ENCODE measurements around the gene CHMP5.
A peak's percentile ranks its signal among the peaks of the same experiment; 100 is the strongest.

CHMP5 gene

GRCh38 chr9:33264473-33265177, at the start of gene CHMP5, which contains the start of gene BAG1:
Gene CHMP5 (plus strand): TSS chr9:33265049. CDS start chr9:33265079, 30 bp downstream.
Gene BAG1 (minus strand): TSS chr9:33264708.
- peak; percentile 98 for DNase-seq

GRCh38 chr9:33220681-33221567, 43.9 kb upstream of the CHMP5 start:
- DNase-seq: no peak

GRCh38 chr9:33221568-33221884, 43.3 kb upstream of the CHMP5 start:
- DNase-seq: no peak

- no peak for DNase-seq
These were observed 42.8 kb upstream of the CHMP5 start for GRCh38 chr9:33222031-33222430.

- no peak for DNase-seq
These were observed 41.2 kb upstream of the CHMP5 start for GRCh38 chr9:33223696-33224095.

- DNase-seq: peak; percentile 61
These were observed 39.3 kb upstream of the CHMP5 start for GRCh38 chr9:33225319-33226147.

- DNase-seq: no peak
These were observed 37.8 kb upstream of the CHMP5 start for GRCh38 chr9:33227008-33227398.

- DNase-seq: no peak
These were observed 37.1 kb upstream of the CHMP5 start for GRCh38 chr9:33227741-33228140.

GRCh38 chr9:33228606-33229005, 36.2 kb upstream of the CHMP5 start:
- no peak for DNase-seq

- no peak for DNase-seq
These were observed 35.3 kb upstream of the CHMP5 start for GRCh38 chr9:33229359-33230114.

- no peak for DNase-seq
These were observed 33.9 kb upstream of the CHMP5 start for GRCh38 chr9:33230756-33231622.

GRCh38 chr9:33231623-33231942, 33.3 kb upstream of the CHMP5 start:
- no peak for DNase-seq

GRCh38 chr9:33232815-33233214, 32.0 kb upstream of the CHMP5 start:
- DNase-seq: no peak

- no peak for DNase-seq
These were observed 31.1 kb upstream of the CHMP5 start for GRCh38 chr9:33233626-33234342.

- no peak for DNase-seq
These were observed 30.1 kb upstream of the CHMP5 start for GRCh38 chr9:33234511-33235467.

GRCh38 chr9:33236571-33236970, 28.3 kb upstream of the CHMP5 start:
- DNase-seq: no peak

GRCh38 chr9:33239921-33240320, 24.9 kb upstream of the CHMP5 start, which contains the start of gene SPINK4:
Gene SPINK4 (plus strand): TSS chr9:33240167. CDS start chr9:33240209, 42 bp downstream.
- DNase-seq: no peak

- no peak for DNase-seq
These were observed 23.6 kb upstream of the CHMP5 start for GRCh38 chr9:33241298-33241697.

GRCh38 chr9:33242609-33243134, 22.2 kb upstream of the CHMP5 start:
- no peak for DNase-seq
